Measurements from ENCODE around the gene NSD1. TPM values are rescaled to one million over a fixed set of nuclear protein-coding genes. Genes with fewer than 3 reads are reported as not detected.
A peak's percentile ranks its signal among the peaks of the same experiment; 100 is the strongest.

The NSD1 gene
- total and polyA plus RNA-seq, 2 of the 8 experiments (the other 6 are each of a cell fraction or from before 2014, with no cell fraction given), result 22.8 to 168 TPM

DNA sequence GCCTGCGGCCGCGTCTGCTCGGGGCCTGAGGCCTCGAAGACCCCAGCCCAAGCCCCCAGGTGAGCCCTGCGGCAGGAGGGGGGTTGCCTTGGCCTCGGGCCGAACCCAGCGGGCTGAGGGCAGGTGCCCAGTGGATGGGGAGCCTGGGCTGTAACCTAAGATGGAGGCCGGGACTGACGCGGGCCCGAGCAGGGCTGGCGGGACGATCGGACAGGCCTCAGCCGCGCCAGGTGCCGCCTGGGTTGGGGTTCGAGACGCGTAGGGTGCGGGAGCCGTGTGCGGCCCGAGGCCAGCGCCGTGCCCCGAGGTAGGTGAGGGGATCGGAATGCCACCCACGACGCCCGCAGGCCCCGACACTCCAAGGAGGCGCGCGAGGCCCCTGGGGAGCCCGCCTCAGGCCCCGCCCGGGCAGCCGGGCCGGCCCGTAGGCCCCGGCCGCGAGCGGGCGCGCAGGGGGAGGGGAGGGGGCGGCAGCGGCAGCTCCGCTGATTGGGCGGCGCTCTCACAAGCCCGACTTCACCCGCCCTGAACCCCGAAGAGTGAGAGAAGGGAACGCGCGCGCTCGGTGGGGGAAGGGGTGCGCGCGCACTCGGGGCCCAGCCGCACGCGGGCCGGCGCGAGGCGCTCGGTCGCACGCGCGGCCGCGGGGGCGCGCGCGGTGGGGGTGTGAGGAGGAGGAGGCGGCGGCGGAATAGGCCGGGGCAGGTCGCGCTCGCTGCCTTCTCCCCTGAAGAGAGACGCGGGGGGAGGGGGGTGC is at the start of gene NSD1 (continued):
- TF ChIP-seq, protein P1, sequence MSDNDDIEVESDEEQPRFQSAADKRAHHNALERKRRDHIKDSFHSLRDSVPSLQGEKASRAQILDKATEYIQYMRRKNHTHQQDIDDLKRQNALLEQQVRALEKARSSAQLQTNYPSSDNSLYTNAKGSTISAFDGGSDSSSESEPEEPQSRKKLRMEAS (IDR thresholded peaks at IDR 0.05), result peak; percentile 11; the same call in 1 of the 2 replicates
- peak; percentile 23; the same call in 1 of the 2 replicates for TF ChIP-seq CREB1 (IDR thresholded peaks at IDR 0.05)
- TF ChIP-seq RBBP5 (IDR thresholded peaks at IDR 0.05; ENCODE audit: borderline replicate concordance, low read depth, low read length), result peak; percentile 2; the same call in 1 of the 2 replicates
- TF ChIP-seq SP4 (IDR thresholded peaks at IDR 0.05; ENCODE audit: low read length), result no peak
- peak; percentile 65 for TF ChIP-seq PHF8 (conservative IDR thresholded peaks at IDR 0.05; ENCODE audit: low read depth, low read length)
- no peak for TF ChIP-seq CTBP2 (IDR thresholded peaks at IDR 0.05; ENCODE audit: borderline replicate concordance, insufficient read depth, insufficient read length, low read length)
- TF ChIP-seq, protein P2, sequence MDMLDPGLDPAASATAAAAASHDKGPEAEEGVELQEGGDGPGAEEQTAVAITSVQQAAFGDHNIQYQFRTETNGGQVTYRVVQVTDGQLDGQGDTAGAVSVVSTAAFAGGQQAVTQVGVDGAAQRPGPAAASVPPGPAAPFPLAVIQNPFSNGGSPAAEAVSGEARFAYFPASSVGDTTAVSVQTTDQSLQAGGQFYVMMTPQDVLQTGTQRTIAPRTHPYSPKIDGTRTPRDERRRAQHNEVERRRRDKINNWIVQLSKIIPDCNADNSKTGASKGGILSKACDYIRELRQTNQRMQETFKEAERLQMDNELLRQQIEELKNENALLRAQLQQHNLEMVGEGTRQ (IDR thresholded peaks at IDR 0.05; ENCODE audit: low read length), result no peak
- TF ChIP-seq TBP (IDR thresholded peaks at IDR 0.05; ENCODE audit: low read depth, low read length), result peak; percentile 7
- peak; percentile 91 for TF ChIP-seq YY1 (IDR thresholded peaks at IDR 0.05; ENCODE audit: low read depth, low read length)
- TF ChIP-seq TAF1 (IDR thresholded peaks at IDR 0.05; ENCODE audit: low read depth, low read length), result peak; percentile 4
- TF ChIP-seq POLR2AphosphoS5 (IDR thresholded peaks at IDR 0.05; ENCODE audit: low read depth, low read length), result peak; percentile 31
